HuH-7 (cell line): ENCODE data around the gene PMFBP1.

Source experiments
- DNase-seq: peaks from one replicate; pipeline ENCODE4 v3.0.0; 2011; ENCODE audit warnings: low spot score

The PMFBP1 gene

GRCh38 chr16:72131036-72131435, 40.9 kb downstream of the PMFBP1 start:
- DNase-seq = no peak

GRCh38 chr16:72129976-72130656, 41.8 kb downstream of the PMFBP1 start:
- DNase-seq = no peak

- no peak for DNase-seq
Observed at GRCh38 chr16:72128701-72129100, 43.3 kb downstream of the PMFBP1 start.

GRCh38 chr16:72126429-72126765, 45.6 kb downstream of the PMFBP1 start:
- no peak for DNase-seq

- DNase-seq = no peak
Observed at GRCh38 chr16:72125635-72126428, 46.1 kb downstream of the PMFBP1 start.

GRCh38 chr16:72124761-72125634, 47.0 kb downstream of the PMFBP1 start:
- peak; percentile 92 for DNase-seq

GRCh38 chr16:72124148-72124547, 47.8 kb downstream of the PMFBP1 start:
- no peak for DNase-seq

- DNase-seq = no peak
Observed at GRCh38 chr16:72123426-72123825, 48.5 kb downstream of the PMFBP1 start.

GRCh38 chr16:72122916-72123315, 49.0 kb downstream of the PMFBP1 start:
- no peak for DNase-seq

- no peak for DNase-seq
Observed at GRCh38 chr16:72122308-72122707, 49.6 kb downstream of the PMFBP1 start.

GRCh38 chr16:72120026-72120425, 51.9 kb downstream of the PMFBP1 start:
- DNase-seq = no peak

GRCh38 chr16:72113616-72113945, 58.4 kb downstream of the PMFBP1 start:
- no peak for DNase-seq

- no peak for DNase-seq
Observed at GRCh38 chr16:72112906-72113615, 58.9 kb downstream of the PMFBP1 start.

- no peak for DNase-seq
Observed at GRCh38 chr16:72112452-72112792, 59.5 kb downstream of the PMFBP1 start.

- no peak for DNase-seq
Observed at GRCh38 chr16:72111657-72112451, 60.1 kb downstream of the PMFBP1 start.

- DNase-seq = no peak
Observed at GRCh38 chr16:72110662-72111615, 61.0 kb downstream of the PMFBP1 start.

- no peak for DNase-seq
Observed at GRCh38 chr16:72109966-72110530, 61.9 kb downstream of the PMFBP1 start.

GRCh38 chr16:72109300-72109699, 62.7 kb downstream of the PMFBP1 start:
- no peak for DNase-seq

- no peak for DNase-seq
Observed at GRCh38 chr16:72108353-72109102, 63.4 kb downstream of the PMFBP1 start.
